GM12873 (cell line): ENCODE data around the gene BCL2.

Experiments
- TF ChIP-seq, protein P1 (sequence below): IDR thresholded peaks from 2 replicates; pipeline ENCODE4 v1.5.1; 2012; ENCODE audit warnings: low read depth, mild to moderate bottlenecking, moderate library complexity, low read length, control low read depth; ENCODE audit not compliant: insufficient read depth; ENCODE audit errors: missing control alignments

Gene BCL2

DNA sequence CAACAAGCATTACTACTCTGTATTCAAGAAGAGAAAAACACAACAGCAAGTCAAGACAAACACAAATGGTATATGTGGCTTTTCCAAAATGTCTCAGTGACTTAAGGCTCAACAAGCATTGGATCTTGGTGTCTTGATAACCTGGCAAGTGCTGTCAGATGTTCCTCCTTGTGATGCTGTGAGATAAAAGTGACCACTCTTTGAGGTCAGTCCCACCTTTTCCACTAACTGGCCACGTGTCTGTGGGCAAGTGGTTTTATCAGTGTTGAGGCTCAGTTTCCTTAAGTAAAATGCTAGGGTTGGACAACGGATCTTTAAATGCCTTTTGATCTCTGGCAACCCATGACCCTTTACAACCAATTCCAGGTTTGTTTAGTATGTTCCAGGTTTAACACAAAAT, 98.7 kb downstream of the BCL2 start:
- TF ChIP-seq, protein P1, sequence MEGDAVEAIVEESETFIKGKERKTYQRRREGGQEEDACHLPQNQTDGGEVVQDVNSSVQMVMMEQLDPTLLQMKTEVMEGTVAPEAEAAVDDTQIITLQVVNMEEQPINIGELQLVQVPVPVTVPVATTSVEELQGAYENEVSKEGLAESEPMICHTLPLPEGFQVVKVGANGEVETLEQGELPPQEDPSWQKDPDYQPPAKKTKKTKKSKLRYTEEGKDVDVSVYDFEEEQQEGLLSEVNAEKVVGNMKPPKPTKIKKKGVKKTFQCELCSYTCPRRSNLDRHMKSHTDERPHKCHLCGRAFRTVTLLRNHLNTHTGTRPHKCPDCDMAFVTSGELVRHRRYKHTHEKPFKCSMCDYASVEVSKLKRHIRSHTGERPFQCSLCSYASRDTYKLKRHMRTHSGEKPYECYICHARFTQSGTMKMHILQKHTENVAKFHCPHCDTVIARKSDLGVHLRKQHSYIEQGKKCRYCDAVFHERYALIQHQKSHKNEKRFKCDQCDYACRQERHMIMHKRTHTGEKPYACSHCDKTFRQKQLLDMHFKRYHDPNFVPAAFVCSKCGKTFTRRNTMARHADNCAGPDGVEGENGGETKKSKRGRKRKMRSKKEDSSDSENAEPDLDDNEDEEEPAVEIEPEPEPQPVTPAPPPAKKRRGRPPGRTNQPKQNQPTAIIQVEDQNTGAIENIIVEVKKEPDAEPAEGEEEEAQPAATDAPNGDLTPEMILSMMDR, result no peak

- TF ChIP-seq, protein P1, result no peak
These were observed 101.1 kb downstream of the BCL2 start for GRCh38 chr18:63218472-63218871.

DNA sequence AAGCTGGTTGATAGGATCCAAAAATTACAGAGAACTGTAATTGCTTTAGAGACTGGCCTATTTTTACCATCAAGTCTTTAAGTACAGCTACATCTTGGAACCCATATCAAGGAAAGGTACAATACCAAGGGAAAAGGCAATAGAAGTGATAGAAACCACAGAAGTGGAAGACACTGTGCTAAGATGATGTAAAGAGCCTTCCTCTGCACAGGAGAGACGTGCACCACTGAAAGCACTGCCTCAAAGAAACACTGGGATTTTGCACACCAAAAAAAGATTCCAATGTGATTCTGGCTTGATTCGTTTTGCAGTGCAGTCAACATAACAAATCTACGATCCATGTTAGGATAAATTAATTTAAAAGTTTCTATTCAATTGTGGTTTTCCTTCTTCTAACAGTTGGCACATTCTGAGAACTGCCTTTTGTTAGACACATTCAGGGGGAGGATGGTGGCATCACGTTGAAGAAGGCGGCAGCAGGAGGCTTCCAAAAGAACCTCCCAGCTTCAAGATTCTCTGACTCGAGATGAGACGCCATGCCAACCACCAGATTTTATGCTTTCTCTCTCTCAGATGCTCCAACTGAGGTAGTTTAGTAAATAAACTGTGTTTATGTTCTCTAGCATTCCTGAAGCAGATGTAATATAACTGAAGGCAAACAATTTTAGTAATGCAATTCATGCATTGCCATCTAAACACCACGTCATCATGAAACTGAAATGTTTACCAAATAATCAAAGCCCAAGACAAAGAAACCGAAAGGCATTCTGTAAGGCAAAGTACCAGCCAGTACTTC, 102.9 kb downstream of the BCL2 start:
- TF ChIP-seq, protein P1, result no peak

- TF ChIP-seq, protein P1, result no peak
These were observed 105.5 kb downstream of the BCL2 start for GRCh38 chr18:63213936-63214671.

- TF ChIP-seq, protein P1, result no peak
These were observed 106.2 kb downstream of the BCL2 start for GRCh38 chr18:63213331-63213900.

GRCh38 chr18:63210521-63210920, 109.0 kb downstream of the BCL2 start:
- TF ChIP-seq, protein P1, result no peak

- TF ChIP-seq, protein P1, result no peak
These were observed 110.9 kb downstream of the BCL2 start for GRCh38 chr18:63208676-63209075.
